ENCODE results near the gene MORC3.

DNA sequence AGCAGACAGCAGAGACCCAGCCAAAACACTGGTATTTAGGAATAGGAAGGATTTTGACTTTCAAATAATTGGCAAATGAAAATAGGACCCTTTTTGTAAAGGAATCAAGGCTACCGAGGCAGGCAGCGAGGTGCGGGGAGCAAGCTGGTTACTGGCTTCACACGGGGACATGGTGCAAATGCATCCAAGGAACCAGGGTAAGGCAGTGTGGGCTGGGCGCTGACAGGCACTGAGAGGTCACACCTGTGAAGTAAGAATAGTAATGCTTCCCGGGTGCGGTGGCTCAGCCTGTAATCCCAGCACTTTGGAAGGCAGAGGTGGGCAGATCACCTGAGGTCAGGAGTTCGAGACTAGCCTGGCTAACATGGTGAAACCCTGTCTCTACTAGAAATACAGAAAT, 80.7 kb downstream of the MORC3 start:
- TF ChIP-seq, protein P1, sequence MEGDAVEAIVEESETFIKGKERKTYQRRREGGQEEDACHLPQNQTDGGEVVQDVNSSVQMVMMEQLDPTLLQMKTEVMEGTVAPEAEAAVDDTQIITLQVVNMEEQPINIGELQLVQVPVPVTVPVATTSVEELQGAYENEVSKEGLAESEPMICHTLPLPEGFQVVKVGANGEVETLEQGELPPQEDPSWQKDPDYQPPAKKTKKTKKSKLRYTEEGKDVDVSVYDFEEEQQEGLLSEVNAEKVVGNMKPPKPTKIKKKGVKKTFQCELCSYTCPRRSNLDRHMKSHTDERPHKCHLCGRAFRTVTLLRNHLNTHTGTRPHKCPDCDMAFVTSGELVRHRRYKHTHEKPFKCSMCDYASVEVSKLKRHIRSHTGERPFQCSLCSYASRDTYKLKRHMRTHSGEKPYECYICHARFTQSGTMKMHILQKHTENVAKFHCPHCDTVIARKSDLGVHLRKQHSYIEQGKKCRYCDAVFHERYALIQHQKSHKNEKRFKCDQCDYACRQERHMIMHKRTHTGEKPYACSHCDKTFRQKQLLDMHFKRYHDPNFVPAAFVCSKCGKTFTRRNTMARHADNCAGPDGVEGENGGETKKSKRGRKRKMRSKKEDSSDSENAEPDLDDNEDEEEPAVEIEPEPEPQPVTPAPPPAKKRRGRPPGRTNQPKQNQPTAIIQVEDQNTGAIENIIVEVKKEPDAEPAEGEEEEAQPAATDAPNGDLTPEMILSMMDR (IDR thresholded peaks at IDR 0.05): no peak
- no peak for TF ChIP-seq POLR2A (IDR thresholded peaks at IDR 0.05)

Data from testis (tissue), 2 donors.